Type B pancreatic cell (in vitro differentiated cells): Measurements from ENCODE around the gene HAO1. TPM values are rescaled to one million over a fixed set of nuclear protein-coding genes. Genes with fewer than 3 reads are reported as not detected.
A peak's percentile ranks its signal among the peaks of the same experiment; 100 is the strongest.

Source experiments
- DNase-seq: peaks from one replicate; pipeline ENCODE4 v3.0.0; 2021; ENCODE audit warnings: mixed read lengths; ENCODE audit not compliant: unreplicated experiment; ENCODE audit errors: extremely low spot score
- H3K27ac Mint-ChIP-seq: 2 replicates; pipeline ENCODE4 v1.8.0; 2021; ENCODE audit warnings: mild to moderate bottlenecking, mixed read lengths
- H3K27me3 Mint-ChIP-seq: 2 replicates; pipeline ENCODE4 v1.8.0; 2021; ENCODE audit warnings: mixed read lengths
- H3K36me3 Mint-ChIP-seq: 2 replicates; pipeline ENCODE4 v1.8.0; 2021; ENCODE audit warnings: mixed read lengths
- H3K4me1 Mint-ChIP-seq: one replicate; pipeline ENCODE4 v1.8.0; 2021; ENCODE audit warnings: mixed read lengths; ENCODE audit not compliant: unreplicated experiment
- H3K4me3 Mint-ChIP-seq: 2 replicates; pipeline ENCODE4 v1.8.0; 2021; ENCODE audit warnings: mild to moderate bottlenecking, mixed read lengths
- H3K9me3 Mint-ChIP-seq: 2 replicates; pipeline ENCODE4 v1.8.0; 2021; ENCODE audit warnings: mixed read lengths
- CTCF ChIP-seq: fragments of 200-600 bp; sonication (generic); conservative IDR thresholded peaks from 2 replicates; pipeline ENCODE4 v1.5.0; 2021; ENCODE audit warnings: antibody characterized with exemption, mild to moderate bottlenecking
- total RNA-seq: library from RNA; stranded (reverse); gene quantifications from 2 replicates; pipeline ENCODE4 v1.2.1, GENCODE V29; 2021; ENCODE audit warnings: low replicate concordance

The HAO1 gene
- total RNA-seq, 1 donor from 2014 or later: not detected

- DNase-seq: no peak
- no peaks in the 10 kb centered on the region for H3K36me3 Mint-ChIP-seq
Observed at GRCh38 chr20:7926767-7927166, 13.5 kb downstream of the HAO1 start.

GRCh38 chr20:7926323-7926722 lies 13.9 kb downstream of the HAO1 start:
- Mint-ChIP-seq H3K4me3 (no peak overlapping the region), H3K27me3 (no peaks in the 10 kb centered on the region), H3K9me3 (no peaks in the 10 kb centered on the region), H3K36me3 (no peaks in the 10 kb centered on the region), H3K27ac (no peak overlapping the region), H3K4me1 (no peaks in the 10 kb centered on the region)
- no peak for DNase-seq
- TF ChIP-seq CTCF: no peak

More at GRCh38 chr20:7926767-7927166, 13.5 kb downstream of the HAO1 start:
- Mint-ChIP-seq H3K9me3 (no peaks in the 10 kb centered on the region), H3K4me1 (no peaks in the 10 kb centered on the region), H3K27me3 (no peaks in the 10 kb centered on the region), H3K4me3 (no peak overlapping the region), H3K27ac (no peak overlapping the region)
- TF ChIP-seq CTCF: peak; percentile 78

GRCh38 chr20:7924692-7925091 lies 15.6 kb downstream of the HAO1 start:
- H3K27me3 Mint-ChIP-seq: no peaks in the 10 kb centered on the region

GRCh38 chr20:7916648-7917047 lies 23.6 kb downstream of the HAO1 start:
- Mint-ChIP-seq H3K27me3 (no peaks in the 10 kb centered on the region), H3K9me3 (no peaks in the 10 kb centered on the region), H3K36me3 (no peaks in the 10 kb centered on the region), H3K27ac (no peak overlapping the region), H3K4me1 (no peaks in the 10 kb centered on the region), H3K4me3 (no peak overlapping the region)
- no peak for DNase-seq
- TF ChIP-seq CTCF: no peak

More at GRCh38 chr20:7924692-7925091, 15.6 kb downstream of the HAO1 start:
- DNase-seq: no peak
- no peak overlapping the region for H3K4me3 Mint-ChIP-seq
- no peaks in the 10 kb centered on the region for H3K4me1 Mint-ChIP-seq
- TF ChIP-seq CTCF: no peak
- no peaks in the 10 kb centered on the region for H3K9me3 Mint-ChIP-seq
- no peak overlapping the region for H3K27ac Mint-ChIP-seq
- no peaks in the 10 kb centered on the region for H3K36me3 Mint-ChIP-seq

DNA sequence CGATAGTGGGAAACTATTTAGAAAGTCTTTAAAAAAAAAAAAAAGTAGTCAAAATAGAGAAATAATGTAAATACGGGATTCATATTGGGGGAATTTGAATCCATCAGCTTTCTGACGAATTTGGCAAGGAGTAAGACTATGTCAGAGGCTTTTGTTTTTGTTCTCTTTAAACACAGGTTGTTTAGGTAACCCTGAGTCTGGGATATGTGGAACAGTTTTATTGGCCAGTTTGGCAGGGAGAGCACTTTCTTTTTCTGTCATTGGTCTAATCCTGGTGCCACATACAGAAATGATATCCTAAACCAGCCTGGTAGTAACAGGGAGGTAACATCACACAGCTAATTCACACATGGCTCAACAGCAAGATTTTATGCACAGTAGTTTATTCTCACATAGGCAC lies 27.7 kb downstream of the HAO1 start:
- no peak for DNase-seq
- no peaks in the 10 kb centered on the region for H3K36me3 Mint-ChIP-seq
- no peak for TF ChIP-seq CTCF
- no peak overlapping the region for H3K27ac Mint-ChIP-seq
- peaks cover under 1% of the 10 kb centered on the region for H3K27me3 Mint-ChIP-seq
- H3K4me3 Mint-ChIP-seq: no peak overlapping the region
- H3K4me1 Mint-ChIP-seq: no peaks in the 10 kb centered on the region
- no peaks in the 10 kb centered on the region for H3K9me3 Mint-ChIP-seq
